Measurements from ENCODE around the gene ZNF208.
A peak's percentile ranks its signal among the peaks of the same experiment; 100 is the strongest.

Gene ZNF208

DNA sequence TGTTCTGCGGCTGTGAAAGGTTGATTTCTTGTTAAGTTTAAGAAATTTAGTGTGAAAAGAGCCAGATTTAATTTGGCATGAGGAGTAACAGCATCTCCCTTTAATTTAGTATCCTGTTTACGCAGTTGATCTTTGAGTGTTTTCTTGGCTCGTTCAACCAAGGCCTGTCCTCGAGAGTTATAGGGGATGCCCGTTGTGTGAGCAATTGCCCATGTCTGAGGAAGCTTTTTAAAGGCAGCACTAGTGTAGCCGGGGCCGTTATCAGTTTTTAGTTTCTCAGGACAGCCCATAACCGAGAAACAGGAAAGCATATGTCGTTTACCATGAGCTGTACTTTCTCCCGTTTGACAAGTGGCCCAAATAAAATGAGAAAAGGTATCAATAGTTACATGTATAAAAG, 127.2 kb downstream of the ZNF208 start:
- DNase-seq: peak; percentile 1
